Psoas muscle (tissue), 8 donors: ENCODE results near the gene DIP2C. TPM values are rescaled to one million over a fixed set of nuclear protein-coding genes. Genes with fewer than 3 reads are reported as not detected.

Experiments used
- ATAC-seq, 4 donors: fragments of 200-7000 bp; cut with Tn5 transposase; one replicate each; pipeline ENCODE4 v1.9.1; 2020; ENCODE audit warnings: moderate library complexity in 3 of 4, mild to moderate bottlenecking in 2 of 4
- DNase-seq, 2 donors: peaks; one replicate each; pipeline ENCODE4 v3.0.0-alpha.2; 2020
- H3K27ac ChIP-seq: fragments of 200-600 bp; one replicate; pipeline ENCODE4 v1.8.0; 2022
- H3K27me3 ChIP-seq, 3 donors: fragments of 200-600 bp in 1 of 3; one replicate each; pipeline versions ENCODE4 v1.6.1 to v1.8.0; 2013 to 2022; ENCODE audit warnings: low read length in 2 of 3, mild to moderate bottlenecking in 2 of 3, moderate library complexity in 1 of 3; ENCODE audit not compliant: insufficient read depth in 3 of 3
- H3K36me3 ChIP-seq, 2 donors: fragments of 200-600 bp in 1 of 2; one replicate each; pipeline versions ENCODE4 v1.6.1 to v1.8.0; 2013 to 2022; ENCODE audit warnings: low read depth in 1 of 2, mild to moderate bottlenecking in 1 of 2, moderate library complexity in 1 of 2; ENCODE audit not compliant: insufficient read depth in 1 of 2
- H3K4me1 ChIP-seq: fragments of 200-600 bp; one replicate; pipeline ENCODE4 v1.8.0; 2022
- H3K4me3 ChIP-seq: fragments of 200-600 bp; one replicate; pipeline ENCODE4 v1.8.0; 2022; ENCODE audit warnings: mild to moderate bottlenecking
- H3K9me3 ChIP-seq: fragments of 200-600 bp; one replicate; pipeline ENCODE4 v1.8.0; 2022
- CTCF ChIP-seq: fragments of 200-600 bp; IDR thresholded peaks from one replicate; pipeline ENCODE4 v1.8.0; 2022; ENCODE audit warnings: antibody characterized with exemption
- WGBS, 3 donors: extraction: QIAGEN DNeasy Blood & Tissue Kit; methylation state at CpG; one replicate each; pipeline versions ENCODE4 v1.1.6 to v1.1.7; 2013; 5-methylcytosine and 5-hydroxymethylcytosine counted together
- intact Hi-C, 2 donors: fragments of 100-400 bp; cut with DNase I; formaldehyde crosslinking; loops; one replicate each; pipeline versions ENCODE4 v1.11.0 to v1.14.2; 2022
- polyA plus RNA-seq, 3 donors: library from polyadenylated mRNA; stranded (reverse); fragments of 200-250 nt; gene quantifications; one replicate each; pipeline ENCODE4 v1.2.3, GENCODE V29; 2013
- total RNA-seq, 4 donors: library from RNA; stranded (reverse); fragmentation: NEBNext Ultra II Directional in 2 of 4; extraction: Animal tissue kit (Norgen Biotek cat#: 25700) in 2 of 4; gene quantifications; one replicate each; pipeline versions ENCODE4 v1.2.1 to v1.2.4, GENCODE V29; 2021 to 2023
- donor health status: healthy with polysubstance abuse.
- donor health status: DM: no; HTN: no; CAD: no; lungs with moderate emphysema.
- donor health status: Bipolar disorder and iron deficiency.
- donor health status: healthy.
- donor health status: DM: yes; HTN: yes; CAD: no.
- donor health status: DM: no; HTN: no; CAD: no.
- donor health status: DM: no; HTN: no; CAD: no.
- donor health status: DM: yes; HTN: yes; CAD: no.

DIP2C gene
- total and polyA plus RNA-seq, 7 donors: 7.7 to 32.0 (median 25.0) TPM

- intact Hi-C loops: no loop called here
- H3K4me3 ChIP-seq: no peak overlapping the region
- H3K27me3 ChIP-seq: no peaks in the 10 kb centered on the region
- no peak for TF ChIP-seq CTCF
- no peak overlapping the region for H3K27ac ChIP-seq
- no peaks in the 10 kb centered on the region for H3K36me3 ChIP-seq
- DNase-seq: no peak
- ATAC-seq: no peak
- H3K4me1 ChIP-seq: peaks cover 3% of the 10 kb centered on the region
- H3K9me3 ChIP-seq: no peaks in the 10 kb centered on the region
- 87 to 91% (median 88%) methylated on average over 19 to 20 of the region's 20 CpGs for WGBS, 3 donors
These were observed 138.6 kb downstream of the DIP2C start for GRCh38 chr10:550665-551372.

GRCh38 chr10:549391-549790 lies 140.1 kb downstream of the DIP2C start:
- ATAC-seq (no peak), DNase-seq (no peak)
- Histone ChIP-seq H3K4me3 (no peak overlapping the region), H3K9me3 (no peaks in the 10 kb centered on the region), H3K36me3 (no peaks in the 10 kb centered on the region), H3K27ac (no peak overlapping the region), H3K4me1 (peaks cover 3% of the 10 kb centered on the region), H3K27me3 (no peaks in the 10 kb centered on the region)
- intact Hi-C loops: no loop called here
- TF ChIP-seq CTCF: no peak
- WGBS, 3 donors: 90 to 93% (median 93%) methylated on average over 15 to 16 of the region's 16 CpGs

GRCh38 chr10:548238-548901 lies 141.1 kb downstream of the DIP2C start:
- Histone ChIP-seq H3K36me3 (no peaks in the 10 kb centered on the region), H3K27ac (no peak overlapping the region), H3K4me3 (no peak overlapping the region), H3K27me3 (no peaks in the 10 kb centered on the region), H3K9me3 (no peaks in the 10 kb centered on the region), H3K4me1 (no peaks in the 10 kb centered on the region)
- 78 to 84% (median 82%) methylated on average over 15 to 17 of the region's 17 CpGs for WGBS, 3 donors
- no peak for DNase-seq
- ATAC-seq: no peak
- intact Hi-C loops: no loop called here
- TF ChIP-seq CTCF: no peak

- intact Hi-C loops: no loop called here
- Histone ChIP-seq H3K4me3 (no peak overlapping the region), H3K4me1 (no peaks in the 10 kb centered on the region), H3K27ac (no peak overlapping the region), H3K9me3 (no peaks in the 10 kb centered on the region), H3K27me3 (no peaks in the 10 kb centered on the region), H3K36me3 (no peaks in the 10 kb centered on the region)
- WGBS, 3 donors: 72 to 83% (median 73%) methylated on average over 6 of the region's 6 CpGs
- no peak for ATAC-seq
- no peak for DNase-seq
- TF ChIP-seq CTCF: no peak
These were observed 141.8 kb downstream of the DIP2C start for GRCh38 chr10:547591-548081.
